ENCODE data around the gene MINDY3. TPM values are rescaled to one million over a fixed set of nuclear protein-coding genes. Genes with fewer than 3 reads are reported as not detected.

The MINDY3 gene
- total RNA-seq, 1 experiment from 2014 or later: 11.3 TPM

DNA sequence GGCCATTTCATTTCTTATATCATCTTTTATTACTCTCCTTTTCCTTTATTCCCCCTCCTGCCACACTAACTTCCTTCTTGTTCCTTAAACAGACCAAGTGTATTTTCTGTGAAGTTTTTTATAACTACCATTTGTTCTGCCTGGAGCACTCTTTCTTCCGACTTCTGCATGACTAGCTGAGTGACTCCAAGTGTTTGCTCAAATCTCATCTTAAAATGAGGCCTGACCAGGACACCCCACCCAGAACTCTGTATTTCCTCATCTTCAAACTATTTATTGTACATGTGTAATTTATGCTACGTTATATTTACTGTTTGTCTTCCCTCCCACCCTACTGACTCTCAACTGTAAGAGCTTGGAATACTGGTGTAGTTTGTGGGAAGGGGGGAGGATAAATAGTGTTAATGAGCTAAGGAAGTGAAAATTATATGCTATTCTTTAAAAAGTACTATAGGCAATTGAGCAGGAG, 3.2 kb downstream of the MINDY3 start:
- TF ChIP-seq, protein P1, sequence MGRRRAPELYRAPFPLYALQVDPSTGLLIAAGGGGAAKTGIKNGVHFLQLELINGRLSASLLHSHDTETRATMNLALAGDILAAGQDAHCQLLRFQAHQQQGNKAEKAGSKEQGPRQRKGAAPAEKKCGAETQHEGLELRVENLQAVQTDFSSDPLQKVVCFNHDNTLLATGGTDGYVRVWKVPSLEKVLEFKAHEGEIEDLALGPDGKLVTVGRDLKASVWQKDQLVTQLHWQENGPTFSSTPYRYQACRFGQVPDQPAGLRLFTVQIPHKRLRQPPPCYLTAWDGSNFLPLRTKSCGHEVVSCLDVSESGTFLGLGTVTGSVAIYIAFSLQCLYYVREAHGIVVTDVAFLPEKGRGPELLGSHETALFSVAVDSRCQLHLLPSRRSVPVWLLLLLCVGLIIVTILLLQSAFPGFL (CRISPR knock-in tag; IDR thresholded peaks at IDR 0.05; ENCODE audit: borderline replicate concordance): no peak
- no peak for TF ChIP-seq ATF1 (CRISPR knock-in tag; IDR thresholded peaks at IDR 0.05)
- no peak for TF ChIP-seq IRF2 (CRISPR knock-in tag; IDR thresholded peaks at IDR 0.05; ENCODE audit: borderline replicate concordance, low read depth)
- no peak for TF ChIP-seq MXD4 (CRISPR knock-in tag; IDR thresholded peaks at IDR 0.05; ENCODE audit: borderline replicate concordance)
- TF ChIP-seq, protein P2, sequence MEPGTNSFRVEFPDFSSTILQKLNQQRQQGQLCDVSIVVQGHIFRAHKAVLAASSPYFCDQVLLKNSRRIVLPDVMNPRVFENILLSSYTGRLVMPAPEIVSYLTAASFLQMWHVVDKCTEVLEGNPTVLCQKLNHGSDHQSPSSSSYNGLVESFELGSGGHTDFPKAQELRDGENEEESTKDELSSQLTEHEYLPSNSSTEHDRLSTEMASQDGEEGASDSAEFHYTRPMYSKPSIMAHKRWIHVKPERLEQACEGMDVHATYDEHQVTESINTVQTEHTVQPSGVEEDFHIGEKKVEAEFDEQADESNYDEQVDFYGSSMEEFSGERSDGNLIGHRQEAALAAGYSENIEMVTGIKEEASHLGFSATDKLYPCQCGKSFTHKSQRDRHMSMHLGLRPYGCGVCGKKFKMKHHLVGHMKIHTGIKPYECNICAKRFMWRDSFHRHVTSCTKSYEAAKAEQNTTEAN (CRISPR knock-in tag; IDR thresholded peaks at IDR 0.05): no peak
- TF ChIP-seq, protein P3, sequence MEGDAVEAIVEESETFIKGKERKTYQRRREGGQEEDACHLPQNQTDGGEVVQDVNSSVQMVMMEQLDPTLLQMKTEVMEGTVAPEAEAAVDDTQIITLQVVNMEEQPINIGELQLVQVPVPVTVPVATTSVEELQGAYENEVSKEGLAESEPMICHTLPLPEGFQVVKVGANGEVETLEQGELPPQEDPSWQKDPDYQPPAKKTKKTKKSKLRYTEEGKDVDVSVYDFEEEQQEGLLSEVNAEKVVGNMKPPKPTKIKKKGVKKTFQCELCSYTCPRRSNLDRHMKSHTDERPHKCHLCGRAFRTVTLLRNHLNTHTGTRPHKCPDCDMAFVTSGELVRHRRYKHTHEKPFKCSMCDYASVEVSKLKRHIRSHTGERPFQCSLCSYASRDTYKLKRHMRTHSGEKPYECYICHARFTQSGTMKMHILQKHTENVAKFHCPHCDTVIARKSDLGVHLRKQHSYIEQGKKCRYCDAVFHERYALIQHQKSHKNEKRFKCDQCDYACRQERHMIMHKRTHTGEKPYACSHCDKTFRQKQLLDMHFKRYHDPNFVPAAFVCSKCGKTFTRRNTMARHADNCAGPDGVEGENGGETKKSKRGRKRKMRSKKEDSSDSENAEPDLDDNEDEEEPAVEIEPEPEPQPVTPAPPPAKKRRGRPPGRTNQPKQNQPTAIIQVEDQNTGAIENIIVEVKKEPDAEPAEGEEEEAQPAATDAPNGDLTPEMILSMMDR (IDR thresholded peaks at IDR 0.05): no peak
- TF ChIP-seq, protein P4, sequence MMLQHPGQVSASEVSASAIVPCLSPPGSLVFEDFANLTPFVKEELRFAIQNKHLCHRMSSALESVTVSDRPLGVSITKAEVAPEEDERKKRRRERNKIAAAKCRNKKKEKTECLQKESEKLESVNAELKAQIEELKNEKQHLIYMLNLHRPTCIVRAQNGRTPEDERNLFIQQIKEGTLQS (CRISPR knock-in tag; conservative IDR thresholded peaks at IDR 0.05): no peak
- TF ChIP-seq ZNF263 (CRISPR knock-in tag; IDR thresholded peaks at IDR 0.05; ENCODE audit: low read depth): no peak
- TF ChIP-seq, protein P5, sequence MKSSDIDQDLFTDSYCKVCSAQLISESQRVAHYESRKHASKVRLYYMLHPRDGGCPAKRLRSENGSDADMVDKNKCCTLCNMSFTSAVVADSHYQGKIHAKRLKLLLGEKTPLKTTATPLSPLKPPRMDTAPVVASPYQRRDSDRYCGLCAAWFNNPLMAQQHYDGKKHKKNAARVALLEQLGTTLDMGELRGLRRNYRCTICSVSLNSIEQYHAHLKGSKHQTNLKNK (CRISPR knock-in tag; IDR thresholded peaks at IDR 0.05): no peak
- no peak for TF ChIP-seq EMX1 (CRISPR knock-in tag; IDR thresholded peaks at IDR 0.05)
- TF ChIP-seq GRHL2 (CRISPR knock-in tag; IDR thresholded peaks at IDR 0.05; ENCODE audit: insufficient replicate concordance, severe bottlenecking): no peak
- TF ChIP-seq, protein P6, sequence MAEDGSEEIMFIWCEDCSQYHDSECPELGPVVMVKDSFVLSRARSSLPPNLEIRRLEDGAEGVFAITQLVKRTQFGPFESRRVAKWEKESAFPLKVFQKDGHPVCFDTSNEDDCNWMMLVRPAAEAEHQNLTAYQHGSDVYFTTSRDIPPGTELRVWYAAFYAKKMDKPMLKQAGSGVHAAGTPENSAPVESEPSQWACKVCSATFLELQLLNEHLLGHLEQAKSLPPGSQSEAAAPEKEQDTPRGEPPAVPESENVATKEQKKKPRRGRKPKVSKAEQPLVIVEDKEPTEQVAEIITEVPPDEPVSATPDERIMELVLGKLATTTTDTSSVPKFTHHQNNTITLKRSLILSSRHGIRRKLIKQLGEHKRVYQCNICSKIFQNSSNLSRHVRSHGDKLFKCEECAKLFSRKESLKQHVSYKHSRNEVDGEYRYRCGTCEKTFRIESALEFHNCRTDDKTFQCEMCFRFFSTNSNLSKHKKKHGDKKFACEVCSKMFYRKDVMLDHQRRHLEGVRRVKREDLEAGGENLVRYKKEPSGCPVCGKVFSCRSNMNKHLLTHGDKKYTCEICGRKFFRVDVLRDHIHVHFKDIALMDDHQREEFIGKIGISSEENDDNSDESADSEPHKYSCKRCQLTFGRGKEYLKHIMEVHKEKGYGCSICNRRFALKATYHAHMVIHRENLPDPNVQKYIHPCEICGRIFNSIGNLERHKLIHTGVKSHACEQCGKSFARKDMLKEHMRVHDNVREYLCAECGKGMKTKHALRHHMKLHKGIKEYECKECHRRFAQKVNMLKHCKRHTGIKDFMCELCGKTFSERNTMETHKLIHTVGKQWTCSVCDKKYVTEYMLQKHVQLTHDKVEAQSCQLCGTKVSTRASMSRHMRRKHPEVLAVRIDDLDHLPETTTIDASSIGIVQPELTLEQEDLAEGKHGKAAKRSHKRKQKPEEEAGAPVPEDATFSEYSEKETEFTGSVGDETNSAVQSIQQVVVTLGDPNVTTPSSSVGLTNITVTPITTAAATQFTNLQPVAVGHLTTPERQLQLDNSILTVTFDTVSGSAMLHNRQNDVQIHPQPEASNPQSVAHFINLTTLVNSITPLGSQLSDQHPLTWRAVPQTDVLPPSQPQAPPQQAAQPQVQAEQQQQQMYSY (CRISPR knock-in tag; IDR thresholded peaks at IDR 0.05): no peak
- TF ChIP-seq SP1 (CRISPR knock-in tag; conservative IDR thresholded peaks at IDR 0.05): no peak
- TF ChIP-seq, protein P7, sequence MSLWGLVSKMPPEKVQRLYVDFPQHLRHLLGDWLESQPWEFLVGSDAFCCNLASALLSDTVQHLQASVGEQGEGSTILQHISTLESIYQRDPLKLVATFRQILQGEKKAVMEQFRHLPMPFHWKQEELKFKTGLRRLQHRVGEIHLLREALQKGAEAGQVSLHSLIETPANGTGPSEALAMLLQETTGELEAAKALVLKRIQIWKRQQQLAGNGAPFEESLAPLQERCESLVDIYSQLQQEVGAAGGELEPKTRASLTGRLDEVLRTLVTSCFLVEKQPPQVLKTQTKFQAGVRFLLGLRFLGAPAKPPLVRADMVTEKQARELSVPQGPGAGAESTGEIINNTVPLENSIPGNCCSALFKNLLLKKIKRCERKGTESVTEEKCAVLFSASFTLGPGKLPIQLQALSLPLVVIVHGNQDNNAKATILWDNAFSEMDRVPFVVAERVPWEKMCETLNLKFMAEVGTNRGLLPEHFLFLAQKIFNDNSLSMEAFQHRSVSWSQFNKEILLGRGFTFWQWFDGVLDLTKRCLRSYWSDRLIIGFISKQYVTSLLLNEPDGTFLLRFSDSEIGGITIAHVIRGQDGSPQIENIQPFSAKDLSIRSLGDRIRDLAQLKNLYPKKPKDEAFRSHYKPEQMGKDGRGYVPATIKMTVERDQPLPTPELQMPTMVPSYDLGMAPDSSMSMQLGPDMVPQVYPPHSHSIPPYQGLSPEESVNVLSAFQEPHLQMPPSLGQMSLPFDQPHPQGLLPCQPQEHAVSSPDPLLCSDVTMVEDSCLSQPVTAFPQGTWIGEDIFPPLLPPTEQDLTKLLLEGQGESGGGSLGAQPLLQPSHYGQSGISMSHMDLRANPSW (CRISPR knock-in tag; conservative IDR thresholded peaks at IDR 0.05; ENCODE audit: low read depth): no peak
- TF ChIP-seq CBFB (CRISPR knock-in tag; IDR thresholded peaks at IDR 0.05; ENCODE audit: low read depth): no peak
- no peak for TF ChIP-seq ZNF416 (CRISPR knock-in tag; IDR thresholded peaks at IDR 0.05)
- TF ChIP-seq, protein P8, sequence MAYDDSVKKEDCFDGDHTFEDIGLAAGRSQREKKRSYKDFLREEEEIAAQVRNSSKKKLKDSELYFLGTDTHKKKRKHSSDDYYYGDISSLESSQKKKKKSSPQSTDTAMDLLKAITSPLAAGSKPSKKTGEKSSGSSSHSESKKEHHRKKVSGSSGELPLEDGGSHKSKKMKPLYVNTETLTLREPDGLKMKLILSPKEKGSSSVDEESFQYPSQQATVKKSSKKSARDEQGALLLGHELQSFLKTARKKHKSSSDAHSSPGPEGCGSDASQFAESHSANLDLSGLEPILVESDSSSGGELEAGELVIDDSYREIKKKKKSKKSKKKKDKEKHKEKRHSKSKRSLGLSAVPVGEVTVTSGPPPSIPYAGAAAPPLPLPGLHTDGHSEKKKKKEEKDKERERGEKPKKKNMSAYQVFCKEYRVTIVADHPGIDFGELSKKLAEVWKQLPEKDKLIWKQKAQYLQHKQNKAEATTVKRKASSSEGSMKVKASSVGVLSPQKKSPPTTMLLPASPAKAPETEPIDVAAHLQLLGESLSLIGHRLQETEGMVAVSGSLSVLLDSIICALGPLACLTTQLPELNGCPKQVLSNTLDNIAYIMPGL (CRISPR knock-in tag; IDR thresholded peaks at IDR 0.05): no peak
- no peak for TF ChIP-seq SOX15 (CRISPR knock-in tag; IDR thresholded peaks at IDR 0.05)
- TF ChIP-seq CREB1 (CRISPR knock-in tag; IDR thresholded peaks at IDR 0.05): no peak
- ATAC-seq: no peak
- ChIA-PET POLR2A (no interaction called here), CTCF (no interaction called here)
- Mint-ChIP-seq H3K27ac (no peak overlapping the region), H3K9me3 (peaks cover 22% of the 10 kb centered on the region), H3K27me3 (ENCODE audit: low read depth) (peaks cover 21% of the 10 kb centered on the region), H3K4me1 (peaks cover 8% of the 10 kb centered on the region), H3K36me3 (peaks cover 8% of the 10 kb centered on the region), H3K4me3 (no peak overlapping the region)
- DNase-seq (ENCODE audit: low spot score): no peak

Measured in WTC11 (cell line).